Esophagus (tissue), 2 donors: Measurements from ENCODE around the gene PDGFC. TPM values are rescaled to one million over a fixed set of nuclear protein-coding genes. Genes with fewer than 3 reads are reported as not detected.
A peak's percentile ranks its signal among the peaks of the same experiment; 100 is the strongest.

Experiments
- H3K27ac ChIP-seq, 2 donors: one replicate each; pipeline ENCODE4 v1.5.1; 2013; ENCODE audit warnings: low read depth in 2 of 2, mild to moderate bottlenecking in 2 of 2, inconsistent platforms in 1 of 2, low read length in 1 of 2, moderate library complexity in 1 of 2
- H3K27me3 ChIP-seq, 2 donors: one replicate each; pipeline ENCODE4 v1.6.1; 2013; ENCODE audit warnings: low read length in 2 of 2, control low read depth in 1 of 2, mild to moderate bottlenecking in 1 of 2; ENCODE audit not compliant: insufficient read depth in 2 of 2, control insufficient read depth in 1 of 2
- H3K36me3 ChIP-seq, 2 donors: one replicate each; pipeline ENCODE4 v1.6.1; 2013; ENCODE audit warnings: low read length in 1 of 2; ENCODE audit not compliant: control insufficient read depth in 2 of 2, insufficient read depth in 2 of 2
- H3K4me1 ChIP-seq, 2 donors: one replicate each; pipeline ENCODE4 v1.6.1; 2013; ENCODE audit warnings: low read length in 1 of 2; ENCODE audit not compliant: control insufficient read depth in 2 of 2, insufficient read depth in 2 of 2
- H3K4me3 ChIP-seq, 2 donors: one replicate each; pipeline ENCODE4 v1.5.1; 2013; ENCODE audit warnings: low read length in 2 of 2, mild to moderate bottlenecking in 2 of 2, low read depth in 1 of 2, moderate library complexity in 1 of 2
- H3K9me3 ChIP-seq, 2 donors: one replicate each; pipeline ENCODE4 v1.6.1; 2013; ENCODE audit warnings: mild to moderate bottlenecking in 2 of 2, low read depth in 1 of 2, low read length in 1 of 2, moderate library complexity in 1 of 2; ENCODE audit not compliant: control insufficient read depth in 2 of 2, insufficient read depth in 1 of 2
- WGBS, 2 donors: extraction: QIAGEN DNeasy Blood & Tissue Kit; methylation state at CpG; one replicate each; pipeline ENCODE4 v1.1.7; 2013; 5-methylcytosine and 5-hydroxymethylcytosine counted together
- polyA plus RNA-seq, 2 donors: library from polyadenylated mRNA; stranded (reverse); fragments of 200-250 nt; gene quantifications; one replicate each; pipeline ENCODE4 v1.2.3, GENCODE V29; 2013
- donor health status: healthy with polysubstance abuse.
- donor health status: Bipolar disorder and iron deficiency.

The PDGFC gene
- polyA plus RNA-seq, 2 donors, result 0.98 to 2.4 TPM

DNA sequence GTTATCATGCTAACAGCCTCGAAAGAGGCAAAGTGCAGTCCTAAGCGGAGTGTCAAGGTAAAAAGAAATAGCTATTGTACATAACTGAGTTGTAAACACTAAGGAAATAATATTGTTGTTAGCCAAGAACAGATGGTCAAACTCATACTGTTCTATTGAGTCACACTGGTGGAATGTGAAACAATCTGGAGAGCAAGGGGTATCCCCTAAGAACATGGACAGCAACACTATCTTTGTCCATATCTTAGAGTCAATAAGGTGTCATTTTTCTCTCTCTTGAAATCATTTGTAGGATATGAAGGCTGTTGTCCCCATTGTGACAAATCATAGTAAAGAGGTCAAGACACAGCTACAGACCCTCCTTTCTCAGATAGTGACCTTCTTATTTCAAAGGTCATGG is 4.5 kb upstream of the PDGFC start:
- Histone ChIP-seq H3K27me3 (no peaks in the 10 kb centered on the region), H3K4me3 (no peak overlapping the region), H3K9me3 (no peaks in the 10 kb centered on the region), H3K36me3 (no peaks in the 10 kb centered on the region), H3K27ac (no peak overlapping the region), H3K4me1 (peaks cover 0 to 2% of the 10 kb centered on the region in 2 donors)
- 65 to 88% methylated on average over 2 of the region's 2 CpGs for WGBS, 2 donors

DNA sequence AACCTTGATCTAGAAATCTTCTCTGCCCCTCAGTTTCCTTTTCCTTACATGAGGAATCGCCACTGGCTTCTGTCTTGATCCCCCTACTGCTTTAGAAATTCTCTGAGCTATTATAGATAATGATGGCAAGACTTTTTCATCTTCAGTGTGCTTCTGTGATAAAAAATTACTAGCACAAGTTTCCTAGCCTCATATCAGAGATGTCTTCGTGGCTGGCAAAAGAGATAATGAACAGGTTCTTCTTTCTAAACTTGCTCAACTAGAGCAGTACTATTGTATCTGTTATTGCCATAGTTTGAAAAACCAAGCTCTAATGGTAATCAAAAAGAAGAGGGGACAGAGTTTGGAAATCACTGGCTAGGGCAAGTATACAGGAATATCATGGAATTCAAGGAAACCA is 4.1 kb upstream of the PDGFC start:
- H3K4me3 ChIP-seq, result no peak overlapping the region
- no peaks in the 10 kb centered on the region for H3K9me3 ChIP-seq
- no peaks in the 10 kb centered on the region for H3K36me3 ChIP-seq
- peaks cover 0 to 4% of the 10 kb centered on the region in 2 donors for H3K4me1 ChIP-seq
- H3K27me3 ChIP-seq, result no peaks in the 10 kb centered on the region
- WGBS, 2 donors, result 76 to 85% methylated on average over 2 of the region's 2 CpGs
- no peak overlapping the region for H3K27ac ChIP-seq

DNA sequence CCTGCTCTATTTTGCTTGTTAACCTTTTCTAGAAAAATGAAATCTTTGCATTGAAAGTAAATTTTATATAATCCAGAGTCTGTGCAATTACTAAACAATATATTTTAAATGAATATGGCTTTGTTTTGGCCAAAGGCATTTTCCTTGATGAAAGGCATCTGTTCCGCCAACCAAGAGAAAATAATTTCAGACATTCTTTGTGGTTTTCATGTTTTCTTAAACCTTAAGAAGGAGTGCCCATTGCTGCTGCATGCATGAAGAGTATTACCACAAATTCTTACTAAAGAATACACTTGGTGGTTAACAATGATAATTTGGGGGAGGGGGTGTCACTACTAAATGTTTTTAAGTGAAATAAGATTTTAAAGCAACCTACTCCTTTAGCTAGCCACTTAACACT is 2.7 kb upstream of the PDGFC start:
- Histone ChIP-seq H3K9me3 (no peaks in the 10 kb centered on the region), H3K36me3 (no peaks in the 10 kb centered on the region), H3K4me1 (peaks cover 0 to 4% of the 10 kb centered on the region in 2 donors), H3K27ac (no peak overlapping the region), H3K27me3 (no peaks in the 10 kb centered on the region), H3K4me3 (no peak overlapping the region)
- WGBS, 2 donors, result 87 to 93% methylated on average over 1 of the region's 1 CpG

DNA sequence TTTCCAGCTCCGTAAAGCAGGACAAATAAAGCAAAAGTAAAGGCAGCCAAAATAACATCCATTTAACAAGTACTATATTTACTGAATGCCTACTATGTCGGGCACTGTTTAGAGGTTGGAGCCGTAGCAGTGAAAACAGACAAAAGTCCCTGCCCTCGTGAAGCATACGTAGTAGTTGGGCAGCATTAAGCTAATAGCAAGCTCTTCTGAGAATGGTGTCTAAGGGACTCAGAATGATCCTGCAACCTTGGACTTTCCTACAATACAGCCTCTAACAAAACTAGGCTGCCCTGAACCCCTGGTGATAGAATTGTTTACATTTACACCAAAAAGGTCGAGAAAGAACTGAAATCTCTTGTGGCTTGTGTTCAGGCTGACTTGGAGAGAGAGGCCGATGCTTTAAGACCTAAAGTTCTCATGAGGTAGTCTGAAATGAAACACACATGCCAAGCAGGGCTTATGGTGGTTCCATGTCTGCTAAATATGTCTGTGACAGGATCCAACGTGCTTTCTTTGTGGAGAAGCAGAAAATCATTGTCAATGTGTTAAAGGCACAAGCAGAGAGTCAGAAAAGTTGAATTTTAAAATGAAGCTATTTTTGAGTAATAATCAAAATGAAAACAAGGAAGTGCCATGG is 898 bp upstream of the PDGFC start:
- H3K36me3 ChIP-seq, result no peaks in the 10 kb centered on the region
- no peaks in the 10 kb centered on the region for H3K27me3 ChIP-seq
- WGBS, 2 donors, result 12 to 18% methylated on average over 8 of the region's 8 CpGs
- no peaks in the 10 kb centered on the region for H3K9me3 ChIP-seq
- H3K4me1 ChIP-seq, result peaks cover 0 to 4% of the 10 kb centered on the region in 2 donors
- H3K27ac ChIP-seq, result peak overlapping the region; percentile 81
- peak overlapping the region; percentile 67 to 85 for H3K4me3 ChIP-seq

DNA sequence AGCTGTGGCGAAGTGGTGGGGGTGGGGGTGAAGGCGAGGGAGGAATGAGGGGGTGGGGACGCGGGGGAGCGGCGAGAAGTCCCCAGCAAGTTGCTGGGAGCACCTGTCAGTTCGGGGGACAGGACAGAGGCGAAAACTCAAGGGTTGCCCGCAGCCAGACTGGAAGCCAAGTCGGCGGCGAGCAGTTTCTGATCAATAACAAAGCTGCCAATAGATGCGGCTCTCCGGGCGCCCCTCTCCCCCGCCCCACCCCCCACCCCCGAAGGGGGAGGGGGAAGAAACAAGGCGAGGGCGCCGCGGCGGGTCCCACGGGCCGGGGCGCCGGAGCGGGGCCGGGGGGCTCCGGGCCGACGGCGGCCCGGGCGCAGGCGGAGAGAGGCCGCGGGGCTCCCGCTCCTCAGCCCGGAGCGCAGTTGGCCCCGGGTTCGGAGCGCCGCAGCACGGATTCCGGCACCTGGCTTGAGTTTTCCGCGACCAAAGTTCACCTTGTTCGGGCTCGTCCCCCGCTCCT is 379 bp downstream of the PDGFC start:
- no peaks in the 10 kb centered on the region for H3K36me3 ChIP-seq
- WGBS, 2 donors, result 0 to 2% methylated on average over 16 to 51 of the region's 51 CpGs
- no peaks in the 10 kb centered on the region for H3K27me3 ChIP-seq
- peak overlapping the region; percentile 81 for H3K27ac ChIP-seq
- peak overlapping the region; percentile 67 to 85 for H3K4me3 ChIP-seq
- no peaks in the 10 kb centered on the region for H3K9me3 ChIP-seq
- peaks cover 0 to 4% of the 10 kb centered on the region in 2 donors for H3K4me1 ChIP-seq

DNA sequence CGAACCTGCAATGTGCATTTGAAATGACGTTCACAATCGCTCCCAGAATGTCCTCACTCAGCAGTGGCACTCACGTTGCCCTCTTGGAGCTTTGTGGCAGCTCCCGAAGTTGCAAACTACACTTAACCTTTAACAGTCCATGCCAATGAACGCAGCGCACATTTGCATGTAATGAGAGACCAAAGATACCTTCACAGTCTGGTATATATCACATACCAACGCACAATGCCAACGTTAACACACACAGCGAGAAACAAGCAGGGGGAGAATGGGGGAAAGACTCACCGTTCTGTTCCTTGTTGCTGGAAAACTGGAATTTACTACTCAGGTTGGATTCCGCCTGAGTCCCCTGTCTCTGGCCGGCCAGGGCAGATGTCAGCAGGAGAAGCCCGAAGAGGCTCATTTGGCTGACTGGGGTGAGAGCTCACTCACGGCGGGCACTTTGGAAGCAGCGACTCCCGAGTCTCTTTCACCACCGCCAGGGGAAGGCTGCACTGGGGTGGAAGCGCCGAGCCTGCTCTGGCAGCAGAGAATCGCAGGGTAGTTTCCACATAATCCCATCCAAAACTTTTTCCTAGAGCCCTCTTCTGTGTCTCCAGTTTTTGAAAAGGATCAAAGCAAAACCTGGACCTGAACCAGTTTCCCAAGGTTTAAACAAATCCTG is 966 bp downstream of the PDGFC start:
- peak overlapping the region; percentile 67 to 85 for H3K4me3 ChIP-seq
- peaks cover 0 to 4% of the 10 kb centered on the region in 2 donors for H3K4me1 ChIP-seq
- WGBS, 2 donors, result 1% methylated on average over 22 of the region's 22 CpGs
- no peaks in the 10 kb centered on the region for H3K9me3 ChIP-seq
- H3K36me3 ChIP-seq, result no peaks in the 10 kb centered on the region
- H3K27me3 ChIP-seq, result no peaks in the 10 kb centered on the region
- H3K27ac ChIP-seq, result peak overlapping the region; percentile 81

DNA sequence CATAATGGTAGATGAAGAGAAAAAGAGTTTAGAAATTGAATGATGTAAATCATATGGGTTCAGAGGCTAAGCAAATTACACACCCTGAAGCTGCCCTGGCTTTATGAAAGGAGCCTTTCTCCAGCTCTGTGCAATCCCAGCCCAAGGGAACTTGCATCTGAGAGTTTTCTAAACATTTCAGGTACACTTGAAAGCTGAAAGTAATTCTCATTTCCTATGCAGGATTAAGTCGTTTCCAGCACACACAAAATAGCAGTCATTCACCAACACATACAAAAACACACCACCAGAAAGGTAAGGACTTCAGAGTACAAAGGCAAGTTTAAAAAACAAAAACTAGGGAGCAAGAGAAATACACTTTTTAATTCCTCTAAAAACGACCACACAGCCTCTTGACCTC is 1.7 kb downstream of the PDGFC start:
- 5 to 8% methylated on average over 2 of the region's 2 CpGs for WGBS, 2 donors
- Histone ChIP-seq H3K27ac (no peak overlapping the region), H3K4me1 (peaks cover 0 to 4% of the 10 kb centered on the region in 2 donors)

DNA sequence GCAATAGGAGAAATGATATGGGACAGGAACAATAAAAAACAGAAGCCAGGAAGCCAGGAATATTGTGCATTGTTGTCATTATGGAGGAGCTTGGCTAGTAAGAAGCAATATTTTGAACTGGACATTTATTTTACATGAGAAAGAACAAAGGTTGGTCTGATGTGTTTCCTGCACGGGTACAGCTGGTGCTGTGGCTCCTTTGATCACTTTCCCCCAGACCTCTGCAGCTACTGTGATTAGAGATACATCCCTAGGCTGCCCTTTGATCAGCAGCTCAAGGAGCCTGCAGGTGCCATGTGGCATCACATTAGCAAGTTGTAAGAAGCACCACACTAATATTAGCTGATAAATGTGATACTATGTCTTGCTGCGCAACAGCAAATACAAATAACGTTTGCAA is 2.5 kb downstream of the PDGFC start:
- 52 to 59% methylated on average over 3 of the region's 3 CpGs for WGBS, 2 donors

More for the DNA sequence above, 1.7 kb downstream of the PDGFC start:
- no peaks in the 10 kb centered on the region for H3K27me3 ChIP-seq
- H3K36me3 ChIP-seq, result no peaks in the 10 kb centered on the region
- peak overlapping the region; percentile 67 to 85 for H3K4me3 ChIP-seq
- no peaks in the 10 kb centered on the region for H3K9me3 ChIP-seq

DNA sequence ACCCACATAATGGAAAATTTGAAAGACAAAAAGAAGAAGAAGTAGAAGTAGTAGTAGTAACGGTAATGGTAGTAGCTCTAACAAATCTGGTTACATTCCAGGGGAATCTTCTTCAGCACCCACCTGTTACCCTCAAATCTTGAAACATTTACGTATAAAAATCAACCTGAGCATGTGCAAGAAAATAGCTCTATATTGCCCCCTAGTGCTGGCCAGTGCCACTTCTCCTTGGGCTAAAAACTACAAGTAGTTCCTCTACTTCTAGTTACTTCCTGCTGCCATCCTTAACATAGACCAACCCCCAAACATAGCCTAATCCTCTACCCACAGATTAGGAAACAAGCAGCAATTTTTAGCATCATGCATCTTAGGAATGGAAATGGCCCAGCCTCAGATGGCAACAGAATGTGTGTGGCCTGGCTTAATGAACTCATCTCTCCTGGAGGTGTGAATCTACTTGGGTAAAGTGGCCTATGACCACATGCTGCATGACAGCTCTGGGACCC is 3.1 kb downstream of the PDGFC start:
- peaks cover 0 to 4% of the 10 kb centered on the region in 2 donors for H3K4me1 ChIP-seq
- WGBS, 2 donors, result 10 to 12% methylated on average over 2 of the region's 2 CpGs
- peak overlapping the region in 1 of 2 donors; percentile 21 for H3K27ac ChIP-seq
- no peaks in the 10 kb centered on the region for H3K9me3 ChIP-seq
- no peak overlapping the region for H3K4me3 ChIP-seq
- H3K27me3 ChIP-seq, result no peaks in the 10 kb centered on the region
- H3K36me3 ChIP-seq, result no peaks in the 10 kb centered on the region

More for the DNA sequence above, 2.5 kb downstream of the PDGFC start:
- H3K4me1 ChIP-seq, result peaks cover 0 to 4% of the 10 kb centered on the region in 2 donors
- no peak overlapping the region for H3K27ac ChIP-seq
- no peaks in the 10 kb centered on the region for H3K9me3 ChIP-seq
- H3K27me3 ChIP-seq, result no peaks in the 10 kb centered on the region
- H3K4me3 ChIP-seq, result peak overlapping the region in 1 of 2 donors; percentile 15
- no peaks in the 10 kb centered on the region for H3K36me3 ChIP-seq
